Activated gamma-delta T cell treated with anti-CD3 and anti-CD28 coated beads, Interleukin-2, amount 50 U/mL, for 16 hours (primary cell): ENCODE results near the gene GPC3.

Experiments
- DNase-seq: peaks from one replicate; pipeline ENCODE4 v3.0.0-alpha.2; 2020; ENCODE audit warnings: low read depth

Gene GPC3

GRCh38 chrX:133840415-133840814, 145.0 kb downstream of the GPC3 start:
- DNase-seq, result no peak

- peak; percentile 4 for DNase-seq
These were observed 146.4 kb downstream of the GPC3 start for GRCh38 chrX:133838761-133839676.

GRCh38 chrX:133837091-133837490, 148.3 kb downstream of the GPC3 start:
- DNase-seq, result no peak

- DNase-seq, result no peak
These were observed 148.8 kb downstream of the GPC3 start for GRCh38 chrX:133836561-133836960.

- DNase-seq, result no peak
These were observed 150.6 kb downstream of the GPC3 start for GRCh38 chrX:133834771-133835170.

- no peak for DNase-seq
These were observed 165.8 kb downstream of the GPC3 start for GRCh38 chrX:133819546-133819945.

GRCh38 chrX:133818019-133818418, 167.4 kb downstream of the GPC3 start:
- no peak for DNase-seq

- DNase-seq, result no peak
These were observed 169.9 kb downstream of the GPC3 start for GRCh38 chrX:133815496-133815895.

- DNase-seq, result no peak
These were observed 171.4 kb downstream of the GPC3 start for GRCh38 chrX:133813971-133814370.

- no peak for DNase-seq
These were observed 173.0 kb downstream of the GPC3 start for GRCh38 chrX:133812402-133812801.

GRCh38 chrX:133810925-133811324, 174.5 kb downstream of the GPC3 start:
- DNase-seq, result no peak

- DNase-seq, result no peak
These were observed 181.3 kb downstream of the GPC3 start for GRCh38 chrX:133804072-133804471.

- no peak for DNase-seq
These were observed 189.1 kb downstream of the GPC3 start for GRCh38 chrX:133796282-133796681.

GRCh38 chrX:133794126-133794525, 191.3 kb downstream of the GPC3 start:
- DNase-seq, result no peak

- DNase-seq, result no peak
These were observed 191.8 kb downstream of the GPC3 start for GRCh38 chrX:133793626-133794025.

GRCh38 chrX:133792198-133792953, 193.0 kb downstream of the GPC3 start:
- peak; percentile 35 for DNase-seq

GRCh38 chrX:133789829-133790228, 195.6 kb downstream of the GPC3 start:
- DNase-seq, result no peak

GRCh38 chrX:133786382-133786781, 199.0 kb downstream of the GPC3 start:
- no peak for DNase-seq

GRCh38 chrX:133783274-133783673, 202.1 kb downstream of the GPC3 start:
- no peak for DNase-seq

- no peak for DNase-seq
These were observed 204.2 kb downstream of the GPC3 start for GRCh38 chrX:133781174-133781573.

GRCh38 chrX:133776072-133776471, 209.3 kb downstream of the GPC3 start:
- peak; percentile 13 for DNase-seq

GRCh38 chrX:133774807-133775206, 210.6 kb downstream of the GPC3 start:
- no peak for DNase-seq

- no peak for DNase-seq
These were observed 214.2 kb downstream of the GPC3 start for GRCh38 chrX:133771086-133771646.
